T-helper 2 cell treated with Interferon-gamma antibody and Interleukin-4, amounts not matched to agents 100 ng/mL and 5 ng/mL, for 36 hours (primary cell): ENCODE results near the gene ZMYND15. TPM values are rescaled to one million over a fixed set of nuclear protein-coding genes. Genes with fewer than 3 reads are reported as not detected.
"Not testable (repeated sequence)": the region's sequence is repeated elsewhere in the genome, so short reads cannot be mapped to it uniquely, and the experiment has no call there.

Experiments
- intact Hi-C: fragments of 100-400 bp; cut with micrococcal nuclease; formaldehyde crosslinking; loops from one replicate; pipeline ENCODE4 v1.15.1; 2023
- total RNA-seq: library from RNA; stranded (reverse); gene quantifications from 2 replicates; pipeline ENCODE4 v1.2.3, GENCODE V29; 2022

The ZMYND15 gene, protein sequence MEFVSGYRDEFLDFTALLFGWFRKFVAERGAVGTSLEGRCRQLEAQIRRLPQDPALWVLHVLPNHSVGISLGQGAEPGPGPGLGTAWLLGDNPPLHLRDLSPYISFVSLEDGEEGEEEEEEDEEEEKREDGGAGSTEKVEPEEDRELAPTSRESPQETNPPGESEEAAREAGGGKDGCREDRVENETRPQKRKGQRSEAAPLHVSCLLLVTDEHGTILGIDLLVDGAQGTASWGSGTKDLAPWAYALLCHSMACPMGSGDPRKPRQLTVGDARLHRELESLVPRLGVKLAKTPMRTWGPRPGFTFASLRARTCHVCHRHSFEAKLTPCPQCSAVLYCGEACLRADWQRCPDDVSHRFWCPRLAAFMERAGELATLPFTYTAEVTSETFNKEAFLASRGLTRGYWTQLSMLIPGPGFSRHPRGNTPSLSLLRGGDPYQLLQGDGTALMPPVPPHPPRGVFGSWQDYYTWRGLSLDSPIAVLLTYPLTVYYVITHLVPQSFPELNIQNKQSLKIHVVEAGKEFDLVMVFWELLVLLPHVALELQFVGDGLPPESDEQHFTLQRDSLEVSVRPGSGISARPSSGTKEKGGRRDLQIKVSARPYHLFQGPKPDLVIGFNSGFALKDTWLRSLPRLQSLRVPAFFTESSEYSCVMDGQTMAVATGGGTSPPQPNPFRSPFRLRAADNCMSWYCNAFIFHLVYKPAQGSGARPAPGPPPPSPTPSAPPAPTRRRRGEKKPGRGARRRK
- 0.09 TPM in 1 of 2 replicates, not detected in the other for total RNA-seq

DNA sequence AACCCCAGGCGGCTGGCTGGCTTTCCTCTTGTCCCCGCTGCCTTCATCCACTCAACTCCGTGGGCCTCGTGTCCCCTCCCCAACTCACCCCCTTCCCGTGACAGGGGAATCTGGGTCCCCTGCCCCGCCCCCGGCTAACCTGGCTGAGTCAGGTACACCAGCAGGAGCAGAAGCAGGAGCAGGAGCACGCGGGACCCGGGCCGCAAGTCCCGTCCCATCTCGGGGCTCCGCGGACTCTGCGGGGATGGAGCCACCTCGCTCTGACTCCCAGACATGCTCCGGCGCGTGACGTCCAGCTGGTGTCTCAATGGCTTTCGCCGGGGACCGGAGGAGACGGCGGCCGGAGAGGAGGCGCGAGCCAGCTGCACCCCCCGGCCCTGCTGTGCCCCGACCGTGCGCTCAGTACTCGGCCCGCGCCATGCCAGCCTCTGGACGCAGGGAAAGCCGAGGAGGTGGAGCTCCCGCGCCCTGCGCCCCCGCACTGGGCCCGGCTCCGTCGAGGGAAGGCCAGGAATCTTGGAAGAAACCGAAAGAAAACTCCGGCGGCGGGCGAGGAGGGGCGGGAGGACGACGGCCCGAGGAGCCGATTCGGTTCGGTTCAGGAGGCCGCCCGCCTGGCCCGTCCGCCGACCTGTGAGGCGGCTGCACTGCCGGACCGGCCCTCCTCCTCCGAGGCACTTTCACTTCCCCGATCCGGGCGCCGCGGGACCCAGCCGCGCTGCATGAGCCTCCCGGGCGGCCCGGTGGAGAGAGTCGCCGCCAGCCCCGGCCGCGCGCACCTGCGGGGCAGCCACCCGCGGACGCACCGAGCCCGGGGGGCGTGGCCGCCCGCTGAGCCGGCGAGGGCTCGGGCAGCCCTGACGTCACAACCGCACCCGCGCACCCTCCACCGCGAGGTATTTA is at the start of gene ZMYND15, which contains the start of gene CXCL16:
ZMYND15 (plus strand) TSS at position 712 of the 903 bp plus-strand sequence. CDS start 716 bp downstream, outside the sequence.
CXCL16 (minus strand) TSS at position 807 of the 903 bp plus-strand sequence; CDS start at position 218, 589 bp downstream.
- intact Hi-C loops, result no loop called here

DNA sequence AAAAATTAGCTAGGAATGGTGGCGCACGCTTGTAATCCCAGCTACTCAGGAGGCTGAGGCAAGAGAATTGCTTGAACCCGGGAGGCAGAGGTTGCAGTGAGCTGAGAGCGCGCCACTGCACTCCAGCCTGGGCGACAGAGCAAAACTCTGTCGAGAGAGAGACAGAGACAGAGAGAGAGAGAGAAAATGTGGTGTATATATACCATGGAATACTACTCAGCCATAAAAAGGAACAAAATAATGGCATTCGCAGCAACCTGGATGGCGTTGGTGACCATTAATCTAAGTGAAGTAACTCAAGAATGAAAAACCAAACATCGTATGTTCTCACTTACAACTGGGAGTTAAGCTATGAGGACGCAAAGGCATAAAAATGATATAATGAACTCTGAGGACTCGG is 49.8 kb upstream of the ZMYND15 start:
- intact Hi-C loops, result not testable (repeated sequence)

DNA sequence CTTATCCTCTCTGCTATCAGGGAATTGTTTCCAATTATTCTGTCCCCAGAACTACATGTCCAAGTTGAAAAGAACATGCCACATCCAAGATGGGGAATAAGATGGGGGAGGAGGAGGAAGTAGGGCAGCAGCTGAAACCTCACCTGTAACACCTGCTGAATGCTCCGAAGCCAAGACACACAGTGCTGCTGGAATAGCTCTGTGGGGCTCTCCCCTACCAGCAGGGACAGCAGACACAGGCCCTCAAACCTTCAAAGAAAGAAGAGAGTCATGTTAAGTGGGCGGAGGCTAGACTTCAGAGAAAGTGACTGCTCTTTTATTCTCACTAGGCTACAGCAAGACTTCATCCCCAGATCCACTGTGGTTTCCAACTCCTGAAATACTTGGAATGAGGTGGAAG is 48.9 kb upstream of the ZMYND15 start:
- intact Hi-C loops, result no loop called here

DNA sequence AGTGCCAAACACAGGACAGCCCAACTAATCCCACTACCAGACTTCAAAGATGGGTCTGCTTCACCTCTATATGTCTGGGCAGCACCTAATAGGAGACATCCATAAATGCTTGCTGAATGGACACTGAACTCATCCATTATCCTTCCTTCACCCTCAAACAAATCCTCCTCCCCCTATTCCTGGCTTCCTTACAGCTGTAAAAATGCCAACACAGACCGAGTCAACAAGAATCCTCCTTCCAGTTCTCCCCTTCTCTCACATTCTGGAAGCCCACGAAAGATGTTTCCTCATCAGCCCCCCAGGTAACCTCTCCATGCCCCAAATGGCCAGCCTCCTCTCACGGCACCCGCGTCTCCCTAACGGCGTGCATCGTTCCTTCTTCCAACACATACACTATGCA is 47.9 kb upstream of the ZMYND15 start:
- intact Hi-C loops, result no loop called here

DNA sequence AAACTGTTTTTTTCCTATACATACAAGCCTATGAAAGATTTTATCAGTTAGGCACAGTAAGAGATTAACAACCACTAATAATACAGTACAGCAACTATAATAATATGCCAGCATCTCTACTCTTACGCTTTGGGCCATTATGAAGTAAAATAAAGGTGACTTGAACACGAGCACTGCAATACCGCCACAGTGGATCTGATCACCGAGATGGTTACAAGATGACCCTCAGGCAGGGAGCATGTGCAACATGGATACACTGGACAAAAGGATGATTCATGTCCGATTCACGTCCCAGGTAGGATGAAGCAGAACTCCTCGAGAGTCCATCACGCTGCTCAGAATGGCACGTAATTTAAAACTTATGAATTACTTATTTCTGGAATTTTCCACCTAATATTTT is 46.2 kb upstream of the ZMYND15 start:
- intact Hi-C loops, result no loop called here

DNA sequence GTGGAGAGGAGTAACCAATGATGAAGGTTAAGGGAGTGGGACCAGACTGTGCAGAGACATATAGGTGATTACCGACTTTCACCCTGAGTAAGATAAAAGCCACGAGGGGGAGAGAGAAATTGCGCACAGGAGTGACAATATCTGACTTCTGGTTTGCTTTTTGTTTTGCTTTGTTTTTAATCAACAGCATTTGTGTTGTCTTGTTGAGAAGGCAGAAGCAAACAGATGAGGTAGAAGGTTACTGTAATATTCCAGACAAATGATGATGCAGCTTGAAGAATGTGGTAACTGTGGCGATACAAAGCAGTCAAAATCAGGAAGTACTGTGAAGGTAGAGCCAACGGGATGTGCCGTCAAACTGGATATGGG is 43.2 kb upstream of the ZMYND15 start:
- intact Hi-C loops, result no loop called here

DNA sequence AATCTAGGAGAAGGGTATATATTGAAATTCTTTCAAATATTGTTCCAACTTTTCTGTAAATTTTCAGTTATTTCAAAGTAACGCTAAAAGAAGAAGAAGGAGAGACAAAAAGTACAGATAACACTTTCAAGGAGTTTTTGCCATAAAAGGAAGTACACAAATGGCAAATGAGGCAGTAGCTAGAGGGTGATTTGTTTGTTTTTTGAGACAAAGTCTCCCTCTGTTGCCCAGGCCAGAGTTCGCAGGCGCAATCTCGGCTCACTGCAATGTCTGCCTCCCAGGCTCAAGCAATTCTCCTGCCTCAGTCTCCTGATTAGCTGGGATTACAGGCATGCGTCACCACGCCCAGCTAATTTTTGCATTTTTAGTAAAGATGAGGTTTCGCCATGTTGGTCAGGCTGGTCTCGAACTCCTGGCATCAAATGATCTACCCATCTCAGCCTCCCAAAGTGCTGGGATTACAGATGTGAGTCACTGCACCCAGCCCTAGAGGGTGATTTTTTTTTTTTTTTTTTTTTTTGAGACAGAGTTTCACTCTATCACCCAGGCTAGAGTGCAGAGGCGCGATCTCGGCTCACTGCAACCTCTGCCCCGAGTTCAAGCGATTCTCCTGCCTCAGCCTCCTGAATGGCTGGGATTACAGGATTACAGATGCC is 40.1 kb upstream of the ZMYND15 start:
- intact Hi-C loops, result not testable (repeated sequence)

DNA sequence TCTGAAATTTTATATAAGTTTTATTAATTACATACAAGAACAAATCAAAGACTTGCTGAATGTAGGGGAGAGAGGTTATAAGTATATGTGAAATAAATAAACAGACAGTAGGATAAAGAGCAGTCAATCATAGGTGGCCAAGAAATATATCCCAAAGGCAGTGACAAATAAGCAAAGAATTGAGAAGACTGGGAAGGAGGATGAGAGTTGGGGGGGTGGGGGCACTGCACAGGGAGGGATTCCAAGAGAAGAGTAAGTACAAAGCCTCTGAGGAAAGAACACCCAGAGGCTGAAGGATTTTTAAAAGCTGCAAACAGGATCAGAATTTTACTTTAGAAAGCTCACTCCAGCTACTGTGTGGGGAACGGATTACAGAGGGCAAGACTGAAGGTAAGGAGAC is 38.5 kb upstream of the ZMYND15 start:
- intact Hi-C loops, result no loop called here

DNA sequence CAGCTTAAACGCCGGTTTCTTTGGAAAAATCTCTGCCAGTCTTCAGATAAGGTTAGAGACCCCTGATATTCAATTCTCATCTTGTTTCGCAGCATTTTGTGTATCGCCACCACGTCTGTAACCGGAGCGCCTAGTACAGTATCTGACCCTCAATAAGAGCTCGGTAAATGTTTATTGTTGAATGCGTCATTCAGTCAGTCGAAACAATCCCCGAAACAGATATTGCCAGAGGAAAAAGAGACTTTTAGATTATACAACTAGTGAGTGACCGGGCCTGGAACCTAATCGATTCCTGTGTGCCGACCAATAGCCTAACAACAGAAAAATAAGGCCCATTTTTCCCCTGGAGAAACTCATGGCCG is 36.3 kb upstream of the ZMYND15 start:
- intact Hi-C loops, result no loop called here

DNA sequence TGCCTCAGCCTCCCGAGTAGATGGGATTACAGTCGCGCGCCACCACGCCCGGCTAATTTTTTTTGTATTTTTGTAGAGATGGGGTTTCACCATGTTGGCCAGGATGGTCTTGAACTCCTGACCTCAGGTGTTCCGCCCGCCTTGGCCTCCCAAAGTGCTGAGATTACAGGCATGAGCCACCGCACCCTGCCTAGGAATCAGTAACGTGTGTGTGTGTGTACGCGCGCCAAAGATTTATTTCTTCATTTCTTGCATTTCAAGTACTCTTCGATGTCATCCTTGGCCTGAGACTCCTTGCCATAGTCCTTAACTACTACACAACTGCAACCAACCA is 35.1 kb upstream of the ZMYND15 start:
- intact Hi-C loops, result loop anchor here (1.0 kb wide), 1 partner anchor 236 kb away; the partner anchor contains the start of genes RNF167 and SLC25A11

DNA sequence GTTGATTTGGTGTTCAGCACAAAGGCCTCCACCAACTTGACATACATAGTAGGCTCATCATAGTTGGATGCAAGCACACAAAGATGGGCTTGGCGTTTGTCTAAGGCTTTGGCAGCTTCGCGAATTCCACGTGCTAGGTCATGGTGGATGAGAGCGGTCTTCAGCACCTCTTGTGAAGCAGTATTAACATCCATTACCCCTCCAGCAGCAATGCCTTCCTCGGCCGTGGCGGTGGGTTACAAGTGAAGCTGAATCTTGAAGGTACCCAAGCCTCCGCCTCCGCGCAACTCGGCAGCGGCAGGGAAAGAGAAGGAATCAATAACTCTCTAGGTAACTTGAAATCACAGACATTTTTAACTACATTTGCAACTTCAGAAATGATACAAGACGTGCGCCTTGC is 34.6 kb upstream of the ZMYND15 start:
- intact Hi-C loops, result loop anchor here (1.0 kb wide), 1 partner anchor 235 kb away; the partner anchor contains the start of genes RNF167 and SLC25A11

DNA sequence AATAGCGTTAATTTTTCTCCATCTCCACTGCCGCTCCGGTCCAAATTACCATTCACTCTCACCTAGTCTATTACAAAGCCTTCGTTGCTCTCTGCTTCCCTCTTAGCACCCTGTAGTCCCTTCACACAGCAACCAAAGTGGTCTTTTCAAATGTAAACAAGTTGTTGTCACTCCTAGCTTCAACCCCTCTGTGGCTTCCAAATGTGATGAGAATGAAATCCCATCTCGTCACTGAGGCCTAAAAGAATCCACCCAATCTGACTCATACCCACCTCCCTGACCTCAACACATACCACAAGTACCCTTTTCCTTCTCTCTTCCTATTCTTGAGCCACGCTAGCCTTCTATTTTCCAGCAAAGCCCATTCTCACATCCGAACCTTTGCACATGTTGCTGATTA is 33.5 kb upstream of the ZMYND15 start:
- intact Hi-C loops, result no loop called here

DNA sequence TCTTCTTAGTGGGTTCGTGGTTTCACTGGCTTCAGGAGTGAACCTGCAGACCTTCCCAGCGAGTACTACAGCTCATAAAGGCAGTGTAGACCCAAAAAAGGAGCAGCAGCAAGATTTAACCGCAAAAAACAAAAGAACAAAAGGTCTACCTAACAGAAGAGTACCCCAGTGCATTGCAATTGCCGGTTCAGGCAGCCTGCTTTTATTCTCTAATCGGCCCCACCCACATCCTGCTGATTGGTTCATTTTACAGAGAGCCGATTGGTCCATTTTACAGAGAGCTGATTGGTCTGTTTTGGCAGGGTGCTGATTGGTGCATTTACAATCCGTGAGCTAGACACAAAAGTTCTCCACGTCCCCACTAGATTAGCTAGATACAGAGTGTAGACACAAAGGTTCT is 31.2 kb upstream of the ZMYND15 start:
- intact Hi-C loops, result no loop called here

DNA sequence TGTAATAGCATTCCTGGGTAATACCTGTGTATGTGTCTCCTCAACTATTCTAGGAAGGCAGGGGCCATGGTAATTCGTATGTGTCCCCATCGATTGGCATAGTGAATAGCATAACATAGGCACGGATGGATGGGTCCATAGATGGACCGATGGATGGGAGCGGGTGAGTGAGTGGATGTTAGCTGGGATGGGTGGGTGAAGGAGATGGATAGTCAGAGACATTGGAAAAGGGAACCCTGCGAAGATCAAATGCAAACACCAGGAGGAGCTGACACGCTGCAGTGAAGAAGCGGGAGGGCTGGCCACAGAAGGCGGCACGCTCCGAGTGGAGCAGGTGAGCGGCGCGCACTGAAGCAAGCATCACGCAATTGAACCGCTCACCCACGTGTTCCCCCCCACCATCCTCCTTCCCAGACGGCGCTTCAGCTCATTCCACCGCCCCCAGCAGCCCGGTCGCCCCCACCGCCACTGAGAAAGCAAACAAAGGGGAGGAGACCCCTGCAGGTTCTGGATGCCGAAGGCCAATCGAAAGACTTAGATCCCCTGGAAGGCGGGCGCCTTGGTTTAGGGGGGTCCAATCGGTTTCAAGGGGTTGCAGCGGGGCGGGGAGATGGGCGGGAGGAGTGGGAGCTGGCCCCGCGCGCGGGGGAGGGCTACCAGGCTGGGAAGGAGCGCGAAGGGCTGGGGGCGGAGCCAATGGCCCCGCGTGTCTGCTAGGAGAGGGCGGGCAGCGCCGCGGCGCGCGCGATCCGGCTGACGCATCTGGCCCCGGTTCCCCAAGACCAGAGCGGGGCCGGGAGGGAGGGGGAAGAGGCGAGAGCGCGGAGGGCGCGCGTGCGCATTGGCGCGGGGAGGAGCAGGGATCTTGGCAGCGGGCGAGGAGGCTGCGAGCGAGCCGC is 29.6 kb upstream of the ZMYND15 start, which contains the start of gene ARRB2:
ARRB2 (plus strand) TSS at position 839 of the 899 bp plus-strand sequence. CDS start 90 bp downstream, outside the sequence.
- intact Hi-C loops, result loop anchor here (1.0 to 10.0 kb wide), 11 partner anchors 21 to 277 kb away; partner anchors contain the start of genes CAMTA2, CHRNE, GGT6 and MED11

DNA sequence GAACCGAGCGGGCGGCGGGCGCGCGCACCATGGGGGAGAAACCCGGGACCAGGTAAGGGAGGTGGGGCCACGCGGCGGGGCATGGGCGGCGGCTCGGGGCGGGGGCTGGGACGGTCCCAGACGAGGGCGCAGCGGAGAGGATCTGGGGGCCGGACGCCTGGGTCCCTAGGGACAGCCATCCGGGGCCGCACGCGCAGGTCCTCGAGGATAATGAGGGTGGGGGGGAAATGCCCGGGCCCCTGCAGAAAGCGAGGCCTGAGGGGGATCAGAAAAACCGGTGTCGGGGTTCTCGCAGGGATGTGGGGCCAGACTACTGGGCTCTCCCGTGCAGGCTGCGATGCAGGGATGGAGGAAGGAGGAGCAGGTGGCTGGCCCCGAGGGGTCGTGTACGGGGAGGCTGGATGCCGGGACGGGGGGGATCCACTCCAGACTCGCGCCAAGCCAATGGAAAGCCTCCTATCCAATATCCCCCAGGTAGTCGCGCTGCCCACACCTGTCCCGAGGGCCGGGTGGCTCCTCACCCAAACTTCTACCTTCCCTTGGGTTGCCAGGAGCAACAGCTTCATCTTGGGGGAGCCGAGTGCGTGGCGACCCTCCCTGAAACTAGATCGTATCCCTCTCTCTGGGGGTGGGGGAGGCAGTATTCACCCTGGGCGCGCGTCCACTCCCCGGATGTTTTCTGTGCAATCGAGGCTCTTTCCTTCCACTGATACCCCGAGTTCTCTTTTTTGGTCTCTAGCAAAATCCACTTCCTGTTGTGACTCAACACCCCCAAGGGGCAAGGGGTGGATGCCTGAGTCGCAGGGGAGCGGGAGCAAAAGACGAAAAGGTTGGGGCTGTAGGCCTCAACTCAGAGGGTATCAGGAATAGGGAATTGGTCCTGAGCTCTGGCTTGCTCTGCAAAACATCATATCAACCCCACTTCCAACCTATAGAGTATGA is 28.7 kb upstream of the ZMYND15 start:
- intact Hi-C loops, result loop anchor here (1.0 to 10.0 kb wide), 11 partner anchors 20 to 276 kb away; partner anchors contain the start of genes CAMTA2, CHRNE, GGT6 and MED11

DNA sequence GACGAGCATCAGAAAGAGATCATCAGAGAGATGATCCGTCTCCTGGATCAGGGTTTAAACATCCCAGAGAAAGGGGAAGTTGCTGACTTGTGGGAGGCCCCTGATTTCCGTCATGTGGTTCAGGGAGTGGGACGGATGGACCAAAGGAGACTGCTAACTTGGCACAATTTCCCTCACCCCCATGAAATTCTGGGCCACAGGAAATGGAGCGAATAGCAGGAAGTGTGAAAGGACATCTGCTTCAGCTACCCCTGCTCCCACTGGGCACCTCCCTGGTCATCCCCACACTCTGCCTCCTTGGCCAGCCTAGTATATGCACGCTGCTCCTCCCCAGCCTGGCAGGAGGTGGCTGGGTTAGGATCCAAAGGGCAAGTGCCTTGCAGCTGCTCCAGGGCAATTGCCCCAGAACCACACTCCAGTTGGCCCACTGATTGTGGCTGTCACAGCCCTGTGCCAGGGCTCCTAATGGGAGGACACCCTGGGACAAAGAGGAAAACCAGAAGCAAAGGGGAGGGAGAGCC is 27.9 kb upstream of the ZMYND15 start:
- intact Hi-C loops, result loop anchor here (5.0 to 10.0 kb wide), 4 partner anchors 126 to 276 kb away; partner anchors contain the start of genes CAMTA2, CHRNE and GGT6

DNA sequence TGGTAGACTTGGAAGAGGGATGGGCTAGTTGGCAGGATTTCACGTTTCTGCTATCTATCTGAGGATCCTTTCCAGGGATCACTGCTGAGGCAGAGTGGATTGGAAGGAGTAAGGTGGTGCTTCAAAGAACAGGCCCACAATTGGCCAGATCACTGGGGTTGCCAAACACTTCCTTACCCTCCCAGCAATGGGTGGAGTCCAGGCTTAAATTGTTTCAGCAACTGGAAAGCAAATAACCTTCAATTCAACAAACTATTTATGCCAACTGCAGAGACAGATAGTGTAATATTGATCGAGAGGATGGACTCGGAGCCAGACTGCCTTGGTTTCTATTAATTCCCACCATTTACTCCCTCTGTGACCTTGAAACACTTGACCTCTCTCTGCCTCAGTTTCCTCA is 27.1 kb upstream of the ZMYND15 start:
- intact Hi-C loops, result loop anchor here (5.0 to 10.0 kb wide), 4 partner anchors 125 to 275 kb away; partner anchors contain the start of genes CAMTA2, CHRNE and GGT6
